NT2/D1 (cell line): Measurements from ENCODE around the gene DOCK7.
A peak's percentile ranks its signal among the peaks of the same experiment; 100 is the strongest.

Experiments used
- DNase-seq: peaks from one replicate; pipeline ENCODE4 v3.0.0-alpha.2; 2011; ENCODE audit warnings: low read depth, low spot score
- H3K27me3 ChIP-seq: 2 replicates; pipeline ENCODE4 v1.6.0; 2011; ENCODE audit warnings: mild to moderate bottlenecking; ENCODE audit not compliant: insufficient read length, insufficient read depth
- H3K36me3 ChIP-seq: 2 replicates; pipeline ENCODE4 v1.6.1; 2011; ENCODE audit warnings: mild to moderate bottlenecking, low read length, mixed read lengths; ENCODE audit not compliant: insufficient read depth, insufficient read length
- H3K4me1 ChIP-seq: 2 replicates; pipeline ENCODE4 v1.5.1; 2011; ENCODE audit not compliant: insufficient read depth, insufficient read length
- H3K4me3 ChIP-seq: 2 replicates; pipeline ENCODE4 v1.5.1; 2011; ENCODE audit warnings: low read depth; ENCODE audit not compliant: insufficient read length
- H3K9ac ChIP-seq: 2 replicates; pipeline ENCODE4 v1.6.0; 2011; ENCODE audit warnings: low read depth; ENCODE audit not compliant: insufficient read length
- H3K9me3 ChIP-seq: 2 replicates; pipeline ENCODE4 v1.5.1; 2011; ENCODE audit warnings: mild to moderate bottlenecking, low read length; ENCODE audit not compliant: insufficient read depth
- SUZ12 ChIP-seq: IDR thresholded peaks from 2 replicates; pipeline ENCODE4 v1.6.1; 2011; ENCODE audit not compliant: insufficient read length, insufficient read depth; ENCODE audit errors: extremely low read depth
- YY1 ChIP-seq: IDR thresholded peaks from 2 replicates; pipeline ENCODE4 v1.6.1; 2011; ENCODE audit not compliant: insufficient read length, insufficient read depth
- ZNF274 ChIP-seq: IDR thresholded peaks from 2 replicates; pipeline ENCODE4 v1.6.1; 2011; ENCODE audit warnings: mild to moderate bottlenecking, low read depth, low read length

Gene DOCK7

DNA sequence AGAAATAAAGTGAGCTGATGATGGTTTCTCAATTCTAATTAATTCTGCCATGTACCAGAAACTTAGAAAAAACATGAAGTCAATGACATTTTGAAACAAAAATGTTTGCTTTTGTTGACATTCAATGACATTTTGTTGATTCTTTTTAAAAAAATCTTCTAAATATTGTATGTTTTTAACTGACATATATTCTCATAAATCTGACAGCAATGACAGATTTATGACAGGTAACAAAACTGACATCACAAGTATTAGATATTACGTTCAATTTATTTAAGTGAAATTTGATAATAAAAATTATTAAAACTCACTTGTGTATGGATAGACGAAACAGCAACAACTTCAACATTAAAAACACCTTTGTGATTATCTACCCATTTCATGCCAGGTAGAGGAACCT lies 126.9 kb downstream of the DOCK7 start:
- Histone ChIP-seq H3K27me3 (no peaks in the 10 kb centered on the region), H3K36me3 (peaks cover 7% of the 10 kb centered on the region), H3K9ac (no peak overlapping the region), H3K4me3 (no peak overlapping the region), H3K9me3 (no peaks in the 10 kb centered on the region), H3K4me1 (no peaks in the 10 kb centered on the region)
- no peak for DNase-seq
- TF ChIP-seq ZNF274 (no peak), SUZ12 (no peak), YY1 (no peak)

DNA sequence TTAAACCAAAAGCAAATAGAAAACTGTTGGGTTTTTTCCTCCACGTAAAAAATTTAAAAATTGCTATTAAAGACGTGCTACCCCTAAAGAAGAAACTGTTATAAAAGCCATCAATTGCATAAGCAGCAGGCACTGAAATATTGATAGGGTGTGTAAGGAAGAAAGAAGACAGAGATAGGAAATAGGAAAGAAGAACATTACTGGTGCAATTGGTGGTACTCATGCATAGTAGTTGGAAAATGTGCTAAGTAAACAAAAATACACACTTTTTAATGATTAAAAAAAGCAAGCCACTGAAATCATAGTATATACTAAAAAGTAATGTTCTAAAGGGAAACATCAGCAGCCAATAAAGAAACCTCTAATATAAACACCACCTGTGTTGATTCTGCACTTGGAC lies 143.6 kb downstream of the DOCK7 start:
- Histone ChIP-seq H3K36me3 (peaks cover under 1% of the 10 kb centered on the region), H3K4me1 (no peaks in the 10 kb centered on the region), H3K9ac (no peak overlapping the region), H3K27me3 (no peaks in the 10 kb centered on the region), H3K9me3 (no peaks in the 10 kb centered on the region), H3K4me3 (no peak overlapping the region)
- DNase-seq = no peak
- TF ChIP-seq YY1 = no peak
- no peak for TF ChIP-seq SUZ12
- no peak for TF ChIP-seq ZNF274

DNA sequence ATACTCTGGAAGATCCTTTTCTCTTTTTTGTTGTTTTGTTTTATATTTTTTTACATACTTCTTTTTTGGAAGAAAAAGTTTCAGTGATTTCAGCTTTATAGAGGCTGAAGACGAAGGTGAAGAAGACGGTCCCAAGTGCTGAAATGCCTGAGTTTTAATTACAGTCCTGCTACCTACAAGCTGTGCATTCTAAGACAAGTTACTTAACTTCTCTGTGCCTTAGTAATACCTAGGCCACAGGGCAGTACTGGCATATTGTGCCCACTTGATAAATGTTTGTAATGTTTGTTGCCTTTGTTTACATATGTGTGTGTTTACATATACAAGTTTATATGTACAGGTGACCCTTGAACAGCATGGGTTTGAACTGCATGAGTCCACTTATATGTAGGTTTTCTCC lies 147.1 kb downstream of the DOCK7 start:
- H3K36me3 ChIP-seq = peaks cover 18% of the 10 kb centered on the region
- peaks cover 3% of the 10 kb centered on the region for H3K4me1 ChIP-seq
- no peaks in the 10 kb centered on the region for H3K27me3 ChIP-seq
- no peak overlapping the region for H3K4me3 ChIP-seq
- no peak for DNase-seq
- no peaks in the 10 kb centered on the region for H3K9me3 ChIP-seq
- TF ChIP-seq SUZ12 (no peak), ZNF274 (no peak), YY1 (no peak)
- no peak overlapping the region for H3K9ac ChIP-seq

DNA sequence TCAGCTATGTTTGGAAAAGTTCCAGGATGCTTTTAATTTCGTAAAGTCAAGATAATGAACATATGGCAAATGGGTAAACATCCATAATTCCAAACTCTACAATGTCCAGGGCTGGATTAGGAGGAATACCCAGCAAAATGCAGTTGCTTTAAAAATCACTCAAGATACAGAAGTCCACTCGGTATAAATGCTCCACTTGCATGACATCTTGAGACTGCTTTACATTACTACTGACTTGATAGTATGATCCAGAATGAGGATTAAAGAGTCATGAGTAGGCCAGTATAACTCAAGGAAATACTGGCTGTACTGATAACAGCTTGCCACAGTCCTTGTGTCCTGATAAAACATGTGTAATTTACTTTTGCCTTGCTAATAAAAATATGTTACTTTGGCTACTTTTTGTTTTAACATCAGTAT lies 149.1 kb downstream of the DOCK7 start:
- no peaks in the 10 kb centered on the region for H3K9me3 ChIP-seq
- no peak for DNase-seq
- H3K36me3 ChIP-seq = peaks cover 31% of the 10 kb centered on the region
- H3K27me3 ChIP-seq = no peaks in the 10 kb centered on the region
- peaks cover 3% of the 10 kb centered on the region for H3K4me1 ChIP-seq
- TF ChIP-seq SUZ12 (no peak), ZNF274 (no peak), YY1 (no peak)
- H3K4me3 ChIP-seq = no peak overlapping the region
- no peak overlapping the region for H3K9ac ChIP-seq

DNA sequence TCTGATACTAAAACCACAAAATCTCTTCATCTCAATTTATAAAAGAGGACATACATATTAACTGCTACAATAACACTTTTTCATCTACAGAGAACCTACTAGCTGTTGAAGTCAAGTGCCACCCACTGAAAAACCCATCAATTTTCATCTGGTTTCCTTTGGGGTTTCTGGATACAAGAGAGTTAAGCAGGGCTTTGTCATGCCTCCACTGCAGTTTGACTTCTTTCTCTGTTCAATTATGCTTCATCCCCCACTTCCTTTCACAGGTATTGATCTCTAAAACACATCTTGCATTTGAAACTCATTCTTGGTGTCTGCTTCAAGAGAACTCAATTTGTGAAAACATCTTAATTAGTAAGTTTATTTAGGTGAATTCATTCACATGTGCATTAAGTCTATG lies 151.3 kb downstream of the DOCK7 start:
- H3K9ac ChIP-seq = no peak overlapping the region

GRCh38 chr1:62530516-62531154 lies 157.6 kb downstream of the DOCK7 start:
- TF ChIP-seq ZNF274 (no peak), SUZ12 (no peak), YY1 (no peak)
- no peak overlapping the region for H3K4me3 ChIP-seq
- H3K9me3 ChIP-seq = no peaks in the 10 kb centered on the region
- H3K36me3 ChIP-seq = peaks cover 27% of the 10 kb centered on the region
- H3K27me3 ChIP-seq = no peaks in the 10 kb centered on the region
- DNase-seq = peak; percentile 62
- H3K4me1 ChIP-seq = no peaks in the 10 kb centered on the region
- no peak overlapping the region for H3K9ac ChIP-seq

More for the DNA sequence above, 151.3 kb downstream of the DOCK7 start:
- Histone ChIP-seq H3K9me3 (no peaks in the 10 kb centered on the region), H3K4me3 (no peak overlapping the region), H3K36me3 (peaks cover 39% of the 10 kb centered on the region), H3K4me1 (peaks cover 3% of the 10 kb centered on the region), H3K27me3 (no peaks in the 10 kb centered on the region)
- DNase-seq = no peak
- TF ChIP-seq ZNF274 = no peak
- TF ChIP-seq YY1 = no peak
- TF ChIP-seq SUZ12 = no peak

DNA sequence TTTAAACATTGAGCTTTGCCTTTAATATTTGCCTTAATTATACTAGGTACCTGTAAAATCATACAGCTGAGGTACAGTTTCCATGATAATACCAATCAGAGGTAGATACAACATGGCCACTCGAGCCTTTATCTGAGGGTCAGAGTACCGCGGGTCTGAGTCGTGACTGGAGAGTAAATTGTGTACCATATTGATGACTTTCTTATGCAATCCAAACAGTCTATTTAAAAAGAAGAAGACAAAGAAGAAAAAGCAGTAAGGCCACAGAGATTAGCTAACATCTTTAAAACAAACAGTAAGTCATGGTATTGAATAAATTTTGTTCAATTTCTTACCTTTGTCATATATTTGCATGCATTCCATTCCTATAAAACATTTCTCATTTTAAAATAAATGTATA lies 159.0 kb downstream of the DOCK7 start:
- Histone ChIP-seq H3K9ac (no peak overlapping the region), H3K4me1 (no peaks in the 10 kb centered on the region), H3K27me3 (no peaks in the 10 kb centered on the region), H3K4me3 (no peak overlapping the region), H3K36me3 (peaks cover 16% of the 10 kb centered on the region), H3K9me3 (no peaks in the 10 kb centered on the region)
- DNase-seq = no peak
- TF ChIP-seq YY1 (no peak), SUZ12 (no peak), ZNF274 (no peak)
